NCI-H1417 (cell line): ENCODE results near the gene SMAD5.

Experiments
- DNase-seq, 3 experiments: peaks; one replicate each; lab custom pipeline; 2025; lab: John Stamatoyannopoulos, UW

Gene SMAD5

GRCh38 chr5:136114414-136115125 is 18.1 kb upstream of the SMAD5 start:
- no peak for DNase-seq

GRCh38 chr5:136115183-136115865 is 17.3 kb upstream of the SMAD5 start:
- no peak for DNase-seq

- DNase-seq: no peak
Measured at GRCh38 chr5:136120529-136120928, 12.1 kb upstream of the SMAD5 start.

- peak in 2 of 3 experiments; percentile 30 to 36 for DNase-seq
Measured at GRCh38 chr5:136123236-136123768, 9.3 kb upstream of the SMAD5 start.

GRCh38 chr5:136127560-136127959 is 5.1 kb upstream of the SMAD5 start:
- DNase-seq: no peak

- DNase-seq: no peak
Measured at GRCh38 chr5:136128481-136128880, 4.2 kb upstream of the SMAD5 start.

GRCh38 chr5:136129445-136129844 is 3.2 kb upstream of the SMAD5 start:
- no peak for DNase-seq

GRCh38 chr5:136130581-136130980 is 2.1 kb upstream of the SMAD5 start:
- DNase-seq: no peak

GRCh38 chr5:136132087-136132486 is 558 bp upstream of the SMAD5 start:
- DNase-seq: peak in 1 of 3 experiments; percentile 22

GRCh38 chr5:136133222-136133921 is 727 bp downstream of the SMAD5 start:
- DNase-seq: peak; percentile 25 to 62 (median 61)

- no peak for DNase-seq
Measured at GRCh38 chr5:136133922-136134379, 1.3 kb downstream of the SMAD5 start.

GRCh38 chr5:136134653-136135052 is 2.0 kb downstream of the SMAD5 start:
- no peak for DNase-seq

GRCh38 chr5:136135536-136135935 is 2.9 kb downstream of the SMAD5 start:
- DNase-seq: no peak

- peak in 1 of 3 experiments; percentile 6 for DNase-seq
Measured at GRCh38 chr5:136137497-136138220, 5.0 kb downstream of the SMAD5 start.

- DNase-seq: no peak
Measured at GRCh38 chr5:136141561-136141960, 8.9 kb downstream of the SMAD5 start.

GRCh38 chr5:136143312-136143711 is 10.7 kb downstream of the SMAD5 start:
- no peak for DNase-seq

- DNase-seq: peak in 1 of 3 experiments; percentile 1
Measured at GRCh38 chr5:136143763-136144162, 11.1 kb downstream of the SMAD5 start.

- no peak for DNase-seq
Measured at GRCh38 chr5:136145030-136145429, 12.4 kb downstream of the SMAD5 start.

- no peak for DNase-seq
Measured at GRCh38 chr5:136146201-136146600, 13.6 kb downstream of the SMAD5 start.

GRCh38 chr5:136147632-136148031 is 15.0 kb downstream of the SMAD5 start:
- no peak for DNase-seq

- DNase-seq: no peak
Measured at GRCh38 chr5:136149891-136150290, 17.2 kb downstream of the SMAD5 start.
